SK-N-SH treated with all-trans-retinoic acid at 6 μM for 48 hours (cell line): ENCODE results near the gene PIPOX.

Experiments
- GLIS3 ChIP-seq: fragments of 250-450 bp; sonication (Bioruptor Pico); IDR thresholded peaks from 2 replicates; pipeline ENCODE4 v1.5.0; 2020; ENCODE audit warnings: mild to moderate bottlenecking, moderate library complexity
- TCF4 ChIP-seq: fragments of 250-450 bp; sonication (Bioruptor Pico); IDR thresholded peaks from 2 replicates; pipeline ENCODE4 v1.8.0; 2021; ENCODE audit warnings: mild to moderate bottlenecking, moderate library complexity, borderline replicate concordance
- ZC3H10 ChIP-seq: fragments of 250-450 bp; sonication (Bioruptor Pico); IDR thresholded peaks from 2 replicates; pipeline ENCODE4 v1.5.1; 2021; ENCODE audit warnings: mild to moderate bottlenecking, moderate library complexity
- ZFP3 ChIP-seq: fragments of 250-450 bp; sonication (Bioruptor Pico); IDR thresholded peaks from 2 replicates; pipeline ENCODE4 v1.5.0; 2020; ENCODE audit warnings: mild to moderate bottlenecking, moderate library complexity
- ZNF70 ChIP-seq: fragments of 450-650 bp; formaldehyde crosslinking; IDR thresholded peaks from 2 replicates; pipeline ENCODE4 v1.5.0; 2020; ENCODE audit warnings: mild to moderate bottlenecking, moderate library complexity
- TF ChIP-seq, protein P1 (sequence below): fragments of 250-450 bp; sonication (Bioruptor Pico); IDR thresholded peaks from 2 replicates; pipeline ENCODE4 v1.5.0; 2020; ENCODE audit warnings: mild to moderate bottlenecking, moderate library complexity

DNA sequence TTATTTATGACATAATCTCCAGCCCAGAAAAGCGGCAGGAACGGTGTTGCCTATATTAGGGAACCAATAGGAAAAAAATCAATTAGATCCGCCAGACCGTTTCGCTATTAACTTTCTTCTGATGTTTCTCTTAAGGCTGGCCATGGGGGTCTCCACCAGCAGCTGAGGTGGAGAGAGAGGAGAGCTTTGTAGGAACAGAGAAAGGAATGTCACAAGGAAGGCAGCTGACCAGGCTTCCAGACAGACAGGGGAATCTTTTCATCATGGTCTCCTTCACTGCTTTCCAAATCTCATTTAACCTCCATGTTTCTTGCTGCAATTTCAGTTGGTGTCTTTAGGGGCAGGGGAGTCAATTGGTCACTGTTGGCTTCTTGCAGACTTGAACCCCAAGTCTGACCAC lies 28.2 kb upstream of the PIPOX start:
- TF ChIP-seq GLIS3 (no peak), TCF4 (CRISPR knock-in tag) (no peak), ZC3H10 (no peak), ZNF70 (no peak), ZFP3 (no peak)
- TF ChIP-seq, protein P1, sequence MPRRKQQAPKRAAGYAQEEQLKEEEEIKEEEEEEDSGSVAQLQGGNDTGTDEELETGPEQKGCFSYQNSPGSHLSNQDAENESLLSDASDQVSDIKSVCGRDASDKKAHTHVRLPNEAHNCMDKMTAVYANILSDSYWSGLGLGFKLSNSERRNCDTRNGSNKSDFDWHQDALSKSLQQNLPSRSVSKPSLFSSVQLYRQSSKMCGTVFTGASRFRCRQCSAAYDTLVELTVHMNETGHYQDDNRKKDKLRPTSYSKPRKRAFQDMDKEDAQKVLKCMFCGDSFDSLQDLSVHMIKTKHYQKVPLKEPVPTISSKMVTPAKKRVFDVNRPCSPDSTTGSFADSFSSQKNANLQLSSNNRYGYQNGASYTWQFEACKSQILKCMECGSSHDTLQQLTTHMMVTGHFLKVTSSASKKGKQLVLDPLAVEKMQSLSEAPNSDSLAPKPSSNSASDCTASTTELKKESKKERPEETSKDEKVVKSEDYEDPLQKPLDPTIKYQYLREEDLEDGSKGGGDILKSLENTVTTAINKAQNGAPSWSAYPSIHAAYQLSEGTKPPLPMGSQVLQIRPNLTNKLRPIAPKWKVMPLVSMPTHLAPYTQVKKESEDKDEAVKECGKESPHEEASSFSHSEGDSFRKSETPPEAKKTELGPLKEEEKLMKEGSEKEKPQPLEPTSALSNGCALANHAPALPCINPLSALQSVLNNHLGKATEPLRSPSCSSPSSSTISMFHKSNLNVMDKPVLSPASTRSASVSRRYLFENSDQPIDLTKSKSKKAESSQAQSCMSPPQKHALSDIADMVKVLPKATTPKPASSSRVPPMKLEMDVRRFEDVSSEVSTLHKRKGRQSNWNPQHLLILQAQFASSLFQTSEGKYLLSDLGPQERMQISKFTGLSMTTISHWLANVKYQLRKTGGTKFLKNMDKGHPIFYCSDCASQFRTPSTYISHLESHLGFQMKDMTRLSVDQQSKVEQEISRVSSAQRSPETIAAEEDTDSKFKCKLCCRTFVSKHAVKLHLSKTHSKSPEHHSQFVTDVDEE (CRISPR knock-in tag), result no peak
